HepG2 (cell line): ENCODE measurements around the gene MINDY2. TPM values are rescaled to one million over a fixed set of nuclear protein-coding genes. Genes with fewer than 3 reads are reported as not detected.
A peak's percentile ranks its signal among the peaks of the same experiment; 100 is the strongest.

Source experiments
- CBX2 ChIP-seq, 2 experiments: fragments of 200-600 bp in 1 of 2; sonication (generic); formaldehyde crosslinking in 1 of 2; IDR thresholded peaks; 2 replicates each; pipeline versions ENCODE4 v1.7.0 to v1.8.1; 2018 to 2022; ENCODE audit warnings: low read depth in 2 of 2, low read length in 1 of 2, mild to moderate bottlenecking in 1 of 2, missing genetic modification reagents in 1 of 2
- FOXA3 ChIP-seq: IDR thresholded peaks from 2 replicates; pipeline ENCODE4 v1.6.1; 2016; ENCODE audit warnings: missing genetic modification reagents, missing compliant biosample characterization
- FOXK1 ChIP-seq: sonication (generic); formaldehyde crosslinking; IDR thresholded peaks from 2 replicates; pipeline ENCODE4 v1.4.0; 2020; ENCODE audit warnings: low read depth, missing genetic modification reagents, borderline replicate concordance
- HNRNPLL ChIP-seq: fragments of 200-400 bp; formaldehyde crosslinking; IDR thresholded peaks from 2 replicates; pipeline ENCODE4 v1.6.1; 2017; ENCODE audit warnings: mild to moderate bottlenecking, low read depth, low read length; ENCODE audit not compliant: poor library complexity, severe bottlenecking
- HOXA5 ChIP-seq: sonication (generic); formaldehyde crosslinking; IDR thresholded peaks from 2 replicates; pipeline ENCODE4 v1.4.0; 2020; ENCODE audit warnings: missing genetic modification reagents
- KDM6A ChIP-seq: IDR thresholded peaks from 2 replicates; pipeline ENCODE4 v1.6.1; 2016; ENCODE audit warnings: low read depth
- NFIC ChIP-seq: IDR thresholded peaks from 2 replicates; pipeline ENCODE4 v1.6.1; 2012; ENCODE audit warnings: mild to moderate bottlenecking, low read length, inconsistent platforms
- PHF21A ChIP-seq: sonication (generic); formaldehyde crosslinking; IDR thresholded peaks from 2 replicates; pipeline ENCODE4 v1.5.0; 2020; ENCODE audit warnings: mild to moderate bottlenecking, missing genetic modification reagents
- PLRG1 ChIP-seq: fragments of 450-650 bp; conservative IDR thresholded peaks from 2 replicates; pipeline ENCODE4 v1.6.1; 2016
- RBAK ChIP-seq: sonication (generic); formaldehyde crosslinking; IDR thresholded peaks from 2 replicates; pipeline ENCODE4 v1.5.1; 2020; ENCODE audit warnings: mild to moderate bottlenecking, missing genetic modification reagents
- SIN3A ChIP-seq: IDR thresholded peaks from 2 replicates; pipeline ENCODE4 v1.6.1; 2011; ENCODE audit warnings: low read depth, mild to moderate bottlenecking, control low read depth, low read length, borderline replicate concordance
- ZBTB1 ChIP-seq: sonication (generic); formaldehyde crosslinking; IDR thresholded peaks from 2 replicates; pipeline ENCODE4 v1.4.0; 2020; ENCODE audit warnings: missing genetic modification reagents, borderline replicate concordance
- ZMYM2 ChIP-seq: sonication (generic); formaldehyde crosslinking; IDR thresholded peaks from 2 replicates; pipeline ENCODE4 v1.8.0; 2022; ENCODE audit warnings: mild to moderate bottlenecking, missing genetic modification reagents
- ZNF432 ChIP-seq: sonication (generic); formaldehyde crosslinking; IDR thresholded peaks from 2 replicates; pipeline ENCODE4 v1.5.0; 2020; ENCODE audit warnings: missing genetic modification reagents, mild to moderate bottlenecking, borderline replicate concordance
- ZNF607 ChIP-seq: sonication (generic); formaldehyde crosslinking; IDR thresholded peaks from 2 replicates; pipeline ENCODE4 v1.5.1; 2020; ENCODE audit warnings: missing genetic modification reagents, mild to moderate bottlenecking, borderline replicate concordance
- polyA plus RNA-seq, 8 experiments: library from polyadenylated mRNA; depleted of rRNA in 3 of 8; stranded (reverse) in 7 of 8; unstranded in 1 of 8; fragments of >200 nt; fragmentation: Illumina TruSeq in 4 of 8; extraction: Trizol in 4 of 8; gene quantifications; 2 replicates each; pipeline versions ENCODE4 v1.2.1 to v1.2.3, GENCODE V29; 2011 to 2016; ENCODE audit warnings: low read depth in 4 of 8, missing spikeins in 1 of 8, mixed read lengths in 1 of 8; ENCODE audit not compliant: insufficient read depth in 1 of 8
- total RNA-seq, 5 experiments: library from RNA; depleted of rRNA; stranded (reverse); fragments of >200 nt; fragmentation: Illumina TruSeq; extraction: Trizol; gene quantifications; 2 replicates each; pipeline ENCODE4 v1.2.3, GENCODE V29; 2016; ENCODE audit warnings: low read depth in 1 of 5
- TF ChIP-seq, protein P1 (sequence below): sonication (generic); formaldehyde crosslinking; IDR thresholded peaks from 2 replicates; pipeline ENCODE4 v1.4.0; 2020; ENCODE audit warnings: missing genetic modification reagents, borderline replicate concordance
- TF ChIP-seq, protein P2 (sequence below): sonication (generic); formaldehyde crosslinking; IDR thresholded peaks from 2 replicates; pipeline ENCODE4 v1.5.0; 2020; ENCODE audit warnings: mild to moderate bottlenecking, missing genetic modification reagents
- TF ChIP-seq, protein P3 (sequence below): sonication (generic); formaldehyde crosslinking; conservative IDR thresholded peaks from 2 replicates; pipeline ENCODE4 v1.4.0; 2020; ENCODE audit warnings: missing genetic modification reagents
- TF ChIP-seq, protein P4 (sequence below): sonication (generic); formaldehyde crosslinking; IDR thresholded peaks from 2 replicates; pipeline ENCODE4 v1.5.0; 2020; ENCODE audit warnings: missing genetic modification reagents
- TF ChIP-seq, protein P5 (sequence below): sonication (generic); formaldehyde crosslinking; IDR thresholded peaks from 2 replicates; pipeline ENCODE4 v1.4.0; 2020; ENCODE audit warnings: missing genetic modification reagents

Gene MINDY2
- total and polyA plus RNA-seq, 2 of the 13 experiments (the other 11 are each of a cell fraction or from before 2014, with no cell fraction given): 7.2 to 12.6 TPM

DNA sequence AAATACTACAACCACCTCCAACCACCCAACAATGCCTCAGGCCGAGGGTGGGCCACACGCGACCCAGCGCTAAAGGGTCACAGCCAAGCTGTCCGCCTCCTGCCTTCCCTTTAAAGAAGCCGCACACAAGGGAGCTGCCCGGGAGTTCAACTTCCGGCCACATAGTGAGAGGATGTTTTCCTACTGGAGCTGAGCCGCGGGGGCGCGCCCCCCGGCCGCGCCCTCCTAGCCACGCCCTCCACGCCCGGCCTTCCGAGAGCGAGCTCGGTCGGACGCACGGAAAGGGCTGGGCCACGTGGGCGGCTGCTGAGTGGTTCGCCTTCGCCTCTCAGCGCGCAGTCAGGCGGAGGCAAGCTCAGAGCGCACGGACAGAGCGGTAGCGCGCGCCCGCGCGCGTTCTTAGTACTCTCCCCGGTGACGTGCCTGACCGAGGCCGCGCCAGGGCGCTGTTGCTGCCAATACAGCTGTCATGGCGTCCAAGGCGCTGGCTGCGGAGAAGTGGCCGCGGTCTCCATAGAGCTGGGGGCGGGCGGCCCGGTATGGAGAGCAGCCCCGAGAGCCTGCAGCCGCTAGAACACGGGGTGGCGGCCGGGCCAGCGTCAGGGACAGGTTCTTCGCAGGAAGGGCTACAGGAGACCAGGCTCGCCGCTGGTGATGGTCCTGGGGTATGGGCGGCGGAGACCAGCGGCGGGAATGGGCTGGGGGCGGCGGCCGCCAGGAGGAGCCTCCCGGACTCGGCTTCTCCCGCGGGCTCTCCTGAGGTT, at the start of gene MINDY2 (continued):
- TF ChIP-seq, protein P1, sequence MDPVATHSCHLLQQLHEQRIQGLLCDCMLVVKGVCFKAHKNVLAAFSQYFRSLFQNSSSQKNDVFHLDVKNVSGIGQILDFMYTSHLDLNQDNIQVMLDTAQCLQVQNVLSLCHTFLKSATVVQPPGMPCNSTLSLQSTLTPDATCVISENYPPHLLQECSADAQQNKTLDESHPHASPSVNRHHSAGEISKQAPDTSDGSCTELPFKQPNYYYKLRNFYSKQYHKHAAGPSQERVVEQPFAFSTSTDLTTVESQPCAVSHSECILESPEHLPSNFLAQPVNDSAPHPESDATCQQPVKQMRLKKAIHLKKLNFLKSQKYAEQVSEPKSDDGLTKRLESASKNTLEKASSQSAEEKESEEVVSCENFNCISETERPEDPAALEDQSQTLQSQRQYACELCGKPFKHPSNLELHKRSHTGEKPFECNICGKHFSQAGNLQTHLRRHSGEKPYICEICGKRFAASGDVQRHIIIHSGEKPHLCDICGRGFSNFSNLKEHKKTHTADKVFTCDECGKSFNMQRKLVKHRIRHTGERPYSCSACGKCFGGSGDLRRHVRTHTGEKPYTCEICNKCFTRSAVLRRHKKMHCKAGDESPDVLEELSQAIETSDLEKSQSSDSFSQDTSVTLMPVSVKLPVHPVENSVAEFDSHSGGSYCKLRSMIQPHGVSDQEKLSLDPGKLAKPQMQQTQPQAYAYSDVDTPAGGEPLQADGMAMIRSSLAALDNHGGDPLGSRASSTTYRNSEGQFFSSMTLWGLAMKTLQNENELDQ (CRISPR knock-in tag): no peak
- TF ChIP-seq PHF21A (peak; percentile 17; the same call in 1 of the 2 replicates), FOXA3 (CRISPR knock-in tag) (peak; percentile 44), SIN3A (peak; percentile 88; the same call in 1 of the 2 replicates), ZNF607 (CRISPR knock-in tag) (peak; percentile 96), NFIC (no peak), ZBTB1 (no peak), PLRG1 (no peak), HNRNPLL (peak; percentile 94), HOXA5 (CRISPR knock-in tag) (peak; percentile 35), CBX2 (IDR thresholded peaks at IDR 0.05; ENCODE audit: low read depth, low read length) (no peak), CBX2 (CRISPR knock-in tag; IDR thresholded peaks at IDR 0.05; ENCODE audit: low read depth) (no peak), RBAK (CRISPR knock-in tag) (no peak), ZNF432 (CRISPR knock-in tag) (no peak), FOXK1 (CRISPR knock-in tag) (peak; percentile 75), KDM6A (CRISPR knock-in tag) (no peak), ZMYM2 (peak; percentile 81)
- TF ChIP-seq, protein P2, sequence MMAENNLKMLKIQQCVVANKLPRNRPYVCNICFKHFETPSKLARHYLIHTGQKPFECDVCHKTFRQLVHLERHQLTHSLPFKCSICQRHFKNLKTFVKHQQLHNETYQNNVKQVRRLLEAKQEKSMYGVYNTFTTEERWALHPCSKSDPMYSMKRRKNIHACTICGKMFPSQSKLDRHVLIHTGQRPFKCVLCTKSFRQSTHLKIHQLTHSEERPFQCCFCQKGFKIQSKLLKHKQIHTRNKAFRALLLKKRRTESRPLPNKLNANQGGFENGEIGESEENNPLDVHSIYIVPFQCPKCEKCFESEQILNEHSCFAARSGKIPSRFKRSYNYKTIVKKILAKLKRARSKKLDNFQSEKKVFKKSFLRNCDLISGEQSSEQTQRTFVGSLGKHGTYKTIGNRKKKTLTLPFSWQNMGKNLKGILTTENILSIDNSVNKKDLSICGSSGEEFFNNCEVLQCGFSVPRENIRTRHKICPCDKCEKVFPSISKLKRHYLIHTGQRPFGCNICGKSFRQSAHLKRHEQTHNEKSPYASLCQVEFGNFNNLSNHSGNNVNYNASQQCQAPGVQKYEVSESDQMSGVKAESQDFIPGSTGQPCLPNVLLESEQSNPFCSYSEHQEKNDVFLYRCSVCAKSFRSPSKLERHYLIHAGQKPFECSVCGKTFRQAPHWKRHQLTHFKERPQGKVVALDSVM (CRISPR knock-in tag): peak; percentile 77
- TF ChIP-seq, protein P3, sequence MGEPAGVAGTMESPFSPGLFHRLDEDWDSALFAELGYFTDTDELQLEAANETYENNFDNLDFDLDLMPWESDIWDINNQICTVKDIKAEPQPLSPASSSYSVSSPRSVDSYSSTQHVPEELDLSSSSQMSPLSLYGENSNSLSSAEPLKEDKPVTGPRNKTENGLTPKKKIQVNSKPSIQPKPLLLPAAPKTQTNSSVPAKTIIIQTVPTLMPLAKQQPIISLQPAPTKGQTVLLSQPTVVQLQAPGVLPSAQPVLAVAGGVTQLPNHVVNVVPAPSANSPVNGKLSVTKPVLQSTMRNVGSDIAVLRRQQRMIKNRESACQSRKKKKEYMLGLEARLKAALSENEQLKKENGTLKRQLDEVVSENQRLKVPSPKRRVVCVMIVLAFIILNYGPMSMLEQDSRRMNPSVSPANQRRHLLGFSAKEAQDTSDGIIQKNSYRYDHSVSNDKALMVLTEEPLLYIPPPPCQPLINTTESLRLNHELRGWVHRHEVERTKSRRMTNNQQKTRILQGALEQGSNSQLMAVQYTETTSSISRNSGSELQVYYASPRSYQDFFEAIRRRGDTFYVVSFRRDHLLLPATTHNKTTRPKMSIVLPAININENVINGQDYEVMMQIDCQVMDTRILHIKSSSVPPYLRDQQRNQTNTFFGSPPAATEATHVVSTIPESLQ (CRISPR knock-in tag): no peak
- TF ChIP-seq, protein P4, sequence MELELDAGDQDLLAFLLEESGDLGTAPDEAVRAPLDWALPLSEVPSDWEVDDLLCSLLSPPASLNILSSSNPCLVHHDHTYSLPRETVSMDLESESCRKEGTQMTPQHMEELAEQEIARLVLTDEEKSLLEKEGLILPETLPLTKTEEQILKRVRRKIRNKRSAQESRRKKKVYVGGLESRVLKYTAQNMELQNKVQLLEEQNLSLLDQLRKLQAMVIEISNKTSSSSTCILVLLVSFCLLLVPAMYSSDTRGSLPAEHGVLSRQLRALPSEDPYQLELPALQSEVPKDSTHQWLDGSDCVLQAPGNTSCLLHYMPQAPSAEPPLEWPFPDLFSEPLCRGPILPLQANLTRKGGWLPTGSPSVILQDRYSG (CRISPR knock-in tag): 0 out of 2 replicates have a peak, but pooled peaks have one; percentile 49
- TF ChIP-seq, protein P5, sequence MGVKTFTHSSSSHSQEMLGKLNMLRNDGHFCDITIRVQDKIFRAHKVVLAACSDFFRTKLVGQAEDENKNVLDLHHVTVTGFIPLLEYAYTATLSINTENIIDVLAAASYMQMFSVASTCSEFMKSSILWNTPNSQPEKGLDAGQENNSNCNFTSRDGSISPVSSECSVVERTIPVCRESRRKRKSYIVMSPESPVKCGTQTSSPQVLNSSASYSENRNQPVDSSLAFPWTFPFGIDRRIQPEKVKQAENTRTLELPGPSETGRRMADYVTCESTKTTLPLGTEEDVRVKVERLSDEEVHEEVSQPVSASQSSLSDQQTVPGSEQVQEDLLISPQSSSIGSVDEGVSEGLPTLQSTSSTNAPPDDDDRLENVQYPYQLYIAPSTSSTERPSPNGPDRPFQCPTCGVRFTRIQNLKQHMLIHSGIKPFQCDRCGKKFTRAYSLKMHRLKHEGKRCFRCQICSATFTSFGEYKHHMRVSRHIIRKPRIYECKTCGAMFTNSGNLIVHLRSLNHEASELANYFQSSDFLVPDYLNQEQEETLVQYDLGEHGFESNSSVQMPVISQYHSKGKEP (CRISPR knock-in tag): no peak
